Upper lobe of left lung (tissue), 6 donors: ENCODE results near the gene PCOLCE2. TPM values are rescaled to one million over a fixed set of nuclear protein-coding genes. Genes with fewer than 3 reads are reported as not detected.

Experiments used
- ATAC-seq, 2 donors: fragments of 200-7000 bp; cut with Tn5 transposase; one replicate each; pipeline ENCODE4 v1.9.1; 2022; ENCODE audit warnings: mild to moderate bottlenecking in 2 of 2, moderate library complexity in 2 of 2; ENCODE audit not compliant: low FRiP score in 2 of 2
- DNase-seq, 2 donors: peaks; one replicate each; pipeline ENCODE4 v3.0.0-alpha.2; 2019 to 2020
- H3K27ac ChIP-seq, 4 donors: fragments of 200-600 bp; sonication (generic); one replicate each; pipeline ENCODE4 v1.5.1; 2016 to 2019
- H3K27me3 ChIP-seq, 4 donors: fragments of 200-600 bp; sonication (generic); one replicate each; pipeline ENCODE4 v1.5.1; 2017 to 2019
- H3K36me3 ChIP-seq, 4 donors: fragments of 200-600 bp; sonication (generic); one replicate each; pipeline ENCODE4 v1.5.1; 2016 to 2019
- H3K4me1 ChIP-seq, 4 donors: fragments of 200-600 bp; sonication (generic); one replicate each; pipeline ENCODE4 v1.5.1; 2018 to 2019
- H3K4me3 ChIP-seq, 4 donors: fragments of 200-600 bp; sonication (generic); one replicate each; pipeline ENCODE4 v1.5.1; 2017 to 2019; ENCODE audit warnings: mild to moderate bottlenecking in 2 of 4, moderate library complexity in 1 of 4
- H3K9me3 ChIP-seq, 4 donors: fragments of 200-600 bp; sonication (generic); one replicate each; pipeline ENCODE4 v1.5.1; 2018 to 2019
- EP300 ChIP-seq, 4 donors: sonication (generic); formaldehyde crosslinking; IDR thresholded peaks; one replicate each; pipeline ENCODE4 v1.5.1; 2017; ENCODE audit warnings: antibody characterized with exemption in 4 of 4, control low read depth in 2 of 4
- POLR2A ChIP-seq, 4 donors: fragments of 450-650 bp; IDR thresholded peaks; one replicate each; pipeline ENCODE4 v1.5.1; 2016 to 2017; ENCODE audit warnings: antibody characterized with exemption in 4 of 4, mild to moderate bottlenecking in 2 of 4
- POLR2AphosphoS5 ChIP-seq, 2 donors: sonication (generic); formaldehyde crosslinking; IDR thresholded peaks; one replicate each; pipeline ENCODE4 v1.5.1; 2017; ENCODE audit warnings: antibody characterized with exemption in 2 of 2
- WGBS, 2 donors: methylation state at CpG; one replicate each; pipeline ENCODE4 v1.1.5; 2017 to 2018; 5-methylcytosine and 5-hydroxymethylcytosine counted together
- total RNA-seq, 6 donors: library from RNA; depleted of rRNA in 4 of 6; stranded (reverse); fragments of >200 nt in 4 of 6; gene quantifications; one replicate each; pipeline versions ENCODE4 v1.1.0 to v1.2.1, GENCODE V29; 2016 to 2021
- TF ChIP-seq, protein P1 (sequence below), 6 experiments: fragments of 450-650 bp in 4 of 6; fragments of 200-600 bp in 2 of 6; sonication (generic) in 2 of 6; IDR thresholded peaks; one replicate each; pipeline ENCODE4 v1.5.1; 2016 to 2019; ENCODE audit warnings: antibody characterized with exemption in 6 of 6
- donor health status: DM: no; HTN: no; CAD: no; lungs with moderate emphysema.
- donor health status: DM: no; HTN: yes; CAD: no; lungs with severe emphysema.

Gene PCOLCE2
- total RNA-seq, 6 donors from 2014 or later = 9.4 to 46.3 (median 17.9) TPM

GRCh38 chr3:142894493-142894892 lies 5.6 kb upstream of the PCOLCE2 start:
- 62 to 72% methylated on average over 3 of the region's 3 CpGs for WGBS, 2 donors
- Histone ChIP-seq H3K27ac (no peak overlapping the region), H3K27me3 (no peaks in the 10 kb centered on the region), H3K36me3 (no peaks in the 10 kb centered on the region), H3K4me1 (peaks cover 0 to under 1% (median 0%) of the 10 kb centered on the region in 4 donors), H3K4me3 (no peak overlapping the region), H3K9me3 (no peaks in the 10 kb centered on the region)
- ATAC-seq (no peak), DNase-seq (no peak)
- TF ChIP-seq POLR2A (IDR thresholded peaks at IDR 0.05) (no peak), POLR2AphosphoS5 (IDR thresholded peaks at IDR 0.05) (no peak), EP300 (IDR thresholded peaks at IDR 0.05) (no peak)
- TF ChIP-seq, protein P1, sequence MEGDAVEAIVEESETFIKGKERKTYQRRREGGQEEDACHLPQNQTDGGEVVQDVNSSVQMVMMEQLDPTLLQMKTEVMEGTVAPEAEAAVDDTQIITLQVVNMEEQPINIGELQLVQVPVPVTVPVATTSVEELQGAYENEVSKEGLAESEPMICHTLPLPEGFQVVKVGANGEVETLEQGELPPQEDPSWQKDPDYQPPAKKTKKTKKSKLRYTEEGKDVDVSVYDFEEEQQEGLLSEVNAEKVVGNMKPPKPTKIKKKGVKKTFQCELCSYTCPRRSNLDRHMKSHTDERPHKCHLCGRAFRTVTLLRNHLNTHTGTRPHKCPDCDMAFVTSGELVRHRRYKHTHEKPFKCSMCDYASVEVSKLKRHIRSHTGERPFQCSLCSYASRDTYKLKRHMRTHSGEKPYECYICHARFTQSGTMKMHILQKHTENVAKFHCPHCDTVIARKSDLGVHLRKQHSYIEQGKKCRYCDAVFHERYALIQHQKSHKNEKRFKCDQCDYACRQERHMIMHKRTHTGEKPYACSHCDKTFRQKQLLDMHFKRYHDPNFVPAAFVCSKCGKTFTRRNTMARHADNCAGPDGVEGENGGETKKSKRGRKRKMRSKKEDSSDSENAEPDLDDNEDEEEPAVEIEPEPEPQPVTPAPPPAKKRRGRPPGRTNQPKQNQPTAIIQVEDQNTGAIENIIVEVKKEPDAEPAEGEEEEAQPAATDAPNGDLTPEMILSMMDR (IDR thresholded peaks at IDR 0.05) = no peak

- no peaks in the 10 kb centered on the region for H3K27me3 ChIP-seq
- no peak for ATAC-seq
- no peaks in the 10 kb centered on the region for H3K9me3 ChIP-seq
- H3K36me3 ChIP-seq = no peaks in the 10 kb centered on the region
- TF ChIP-seq POLR2AphosphoS5 (IDR thresholded peaks at IDR 0.05) (no peak), EP300 (IDR thresholded peaks at IDR 0.05) (no peak), POLR2A (IDR thresholded peaks at IDR 0.05) (no peak)
- TF ChIP-seq, protein P1 (IDR thresholded peaks at IDR 0.05) = no peak
- H3K4me1 ChIP-seq = peaks cover 3 to 18% (median 14%) of the 10 kb centered on the region in 4 donors
- H3K4me3 ChIP-seq = no peak overlapping the region
- DNase-seq = no peak
- no peak overlapping the region for H3K27ac ChIP-seq
- 77 to 92% methylated on average over 2 of the region's 2 CpGs for WGBS, 2 donors
Observed at GRCh38 chr3:142892714-142893113, 3.8 kb upstream of the PCOLCE2 start.

DNA sequence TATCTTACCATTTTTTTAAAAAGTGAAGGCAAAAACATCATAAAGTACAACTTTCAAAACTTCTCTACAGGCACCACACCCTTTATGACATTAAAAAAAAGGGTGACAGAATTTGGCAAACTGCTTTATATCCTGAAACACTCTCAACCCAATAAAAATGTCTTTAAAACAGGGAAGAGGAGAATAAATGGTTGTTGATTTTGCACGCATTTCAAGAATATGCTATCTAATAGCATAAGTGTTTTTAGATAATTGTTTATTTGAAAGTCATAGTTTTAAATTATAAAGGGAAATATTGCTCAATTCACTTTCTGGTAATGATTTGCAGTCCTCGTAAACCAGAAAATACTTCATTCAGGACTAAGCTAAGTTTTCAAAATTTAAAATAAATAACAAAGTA lies 1.7 kb upstream of the PCOLCE2 start:
- no peak overlapping the region for H3K4me3 ChIP-seq
- H3K4me1 ChIP-seq = peaks cover 3 to 18% (median 14%) of the 10 kb centered on the region in 4 donors
- H3K27ac ChIP-seq = no peak overlapping the region
- H3K36me3 ChIP-seq = no peaks in the 10 kb centered on the region
- ATAC-seq = no peak
- DNase-seq = no peak
- H3K27me3 ChIP-seq = no peaks in the 10 kb centered on the region
- TF ChIP-seq, protein P1 (IDR thresholded peaks at IDR 0.05) = no peak
- TF ChIP-seq POLR2AphosphoS5 (IDR thresholded peaks at IDR 0.05) = no peak
- TF ChIP-seq POLR2A (IDR thresholded peaks at IDR 0.05) = no peak
- no peak for TF ChIP-seq EP300 (IDR thresholded peaks at IDR 0.05)
- 73 to 75% methylated on average over 2 of the region's 2 CpGs for WGBS, 2 donors
- no peaks in the 10 kb centered on the region for H3K9me3 ChIP-seq

- Histone ChIP-seq H3K36me3 (no peaks in the 10 kb centered on the region), H3K9me3 (no peaks in the 10 kb centered on the region), H3K4me3 (peak overlapping the region; percentile 16 to 63 (median 48)), H3K4me1 (peaks cover 3 to 18% (median 14%) of the 10 kb centered on the region in 4 donors), H3K27ac (peak overlapping the region in 3 of 4 donors; percentile 24 to 66 (median 40)), H3K27me3 (no peaks in the 10 kb centered on the region)
- TF ChIP-seq EP300 (IDR thresholded peaks at IDR 0.05) (no peak), POLR2A (IDR thresholded peaks at IDR 0.05) (no peak), POLR2AphosphoS5 (IDR thresholded peaks at IDR 0.05) (no peak)
- TF ChIP-seq, protein P1 (IDR thresholded peaks at IDR 0.05) = no peak
- ATAC-seq = no peak
- WGBS, 2 donors = 16 to 25% methylated on average over 14 to 29 of the region's 29 CpGs
- DNase-seq = peak in 1 of 2 donors; percentile 82
Observed at GRCh38 chr3:142889212-142890014, 530 bp upstream of the PCOLCE2 start.
